Sigmoid colon (tissue), 7 donors: ENCODE measurements around the gene RGS7BP. TPM values are rescaled to one million over a fixed set of nuclear protein-coding genes. Genes with fewer than 3 reads are reported as not detected.

Experiments used
- DNase-seq: peaks from one replicate; pipeline ENCODE4 v3.0.0-alpha.2; 2019
- H3K27ac ChIP-seq, 4 donors: fragments of 200-600 bp; sonication (generic); one replicate each; pipeline ENCODE4 v1.5.1; 2016 to 2019; ENCODE audit warnings: mild to moderate bottlenecking in 1 of 4
- H3K27me3 ChIP-seq, 3 donors: fragments of 200-600 bp; sonication (generic); one replicate each; pipeline ENCODE4 v1.5.1; 2019; ENCODE audit warnings: mild to moderate bottlenecking in 1 of 3
- H3K36me3 ChIP-seq, 4 donors: fragments of 200-600 bp; sonication (generic); one replicate each; pipeline ENCODE4 v1.5.1; 2016 to 2019
- H3K4me1 ChIP-seq, 4 donors: fragments of 200-600 bp; sonication (generic); one replicate each; pipeline ENCODE4 v1.5.1; 2017 to 2019
- H3K4me3 ChIP-seq, 4 donors: fragments of 200-600 bp; sonication (generic); one replicate each; pipeline ENCODE4 v1.5.1; 2017 to 2019; ENCODE audit warnings: mild to moderate bottlenecking in 2 of 4, moderate library complexity in 1 of 4
- H3K9me3 ChIP-seq, 4 donors: fragments of 200-600 bp in 3 of 4; sonication (generic) in 3 of 4; one replicate each; pipeline versions ENCODE4 v1.5.1 to v1.6.1; 2013 to 2019
- CTCF ChIP-seq, 4 experiments: fragments of 450-650 bp in 3 of 4; fragments of 200-600 bp in 1 of 4; IDR thresholded peaks; one replicate each; pipeline ENCODE4 v1.5.1; 2016 to 2019; ENCODE audit warnings: antibody characterized with exemption in 4 of 4, mild to moderate bottlenecking in 3 of 4, moderate library complexity in 2 of 4
- EP300 ChIP-seq, 4 donors: sonication (generic); formaldehyde crosslinking; IDR thresholded peaks; one replicate each; pipeline ENCODE4 v1.6.1; 2017; ENCODE audit warnings: antibody characterized with exemption in 4 of 4
- POLR2A ChIP-seq, 2 donors: fragments of 450-650 bp; IDR thresholded peaks; one replicate each; pipeline ENCODE4 v1.6.1; 2016; ENCODE audit warnings: antibody characterized with exemption in 2 of 2, mild to moderate bottlenecking in 2 of 2, moderate library complexity in 2 of 2
- POLR2AphosphoS5 ChIP-seq, 4 donors: sonication (generic); formaldehyde crosslinking; IDR thresholded peaks; one replicate each; pipeline ENCODE4 v1.6.1; 2017; ENCODE audit warnings: antibody characterized with exemption in 4 of 4
- WGBS, 2 donors: extraction: QIAGEN DNeasy Blood & Tissue Kit; methylation state at CpG; one replicate each; pipeline ENCODE4 v1.1.7; 2013; 5-methylcytosine and 5-hydroxymethylcytosine counted together
- intact Hi-C: fragments of 100-400 bp; cut with DNase I; formaldehyde crosslinking; loops from one replicate; pipeline ENCODE4 v1.15.1; 2023
- polyA plus RNA-seq, 3 donors: library from polyadenylated mRNA; stranded (reverse); fragments of 200-250 nt; gene quantifications; one replicate each; pipeline ENCODE4 v1.2.3, GENCODE V29; 2013
- total RNA-seq, 4 donors: library from RNA; depleted of rRNA; stranded (reverse); fragments of >200 nt; gene quantifications; one replicate each; pipeline ENCODE4 v1.1.0, GENCODE V29; 2016
- donor health status: healthy with polysubstance abuse.
- donor health status: Bipolar disorder and iron deficiency.
- donor health status: healthy.

RGS7BP gene
- total and polyA plus RNA-seq, 7 donors: 0.25 to 4.8 (median 0.71) TPM; not detected in 2

DNA sequence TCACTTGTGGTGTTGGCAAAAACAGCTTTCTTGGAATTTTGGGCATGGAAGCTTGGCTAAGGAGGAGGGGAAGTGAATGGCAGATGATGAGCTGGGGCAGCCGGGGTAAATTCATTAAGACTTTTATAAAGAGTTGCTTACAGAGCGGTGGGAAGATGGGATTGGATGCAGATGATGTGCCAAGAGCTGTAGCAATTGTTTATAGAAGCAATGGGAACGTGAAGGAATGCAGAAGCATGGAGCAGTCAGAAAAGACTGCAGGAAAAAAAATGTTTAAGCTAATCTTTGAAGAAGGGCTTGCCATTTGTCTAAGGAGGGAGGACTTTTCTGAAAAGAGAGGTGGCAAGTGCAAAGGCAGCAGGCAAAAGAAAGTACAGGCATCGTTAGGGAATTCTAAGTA, 97.9 kb downstream of the RGS7BP start:
- no peaks in the 10 kb centered on the region for H3K36me3 ChIP-seq
- H3K4me1 ChIP-seq: peaks cover 0 to 21% (median 5%) of the 10 kb centered on the region in 4 donors
- no peak for DNase-seq
- H3K27ac ChIP-seq: no peak overlapping the region
- 63 to 64% methylated on average over 4 of the region's 4 CpGs for WGBS, 2 donors
- no peaks in the 10 kb centered on the region for H3K9me3 ChIP-seq
- no peak overlapping the region for H3K4me3 ChIP-seq
- H3K27me3 ChIP-seq: no peaks in the 10 kb centered on the region
- intact Hi-C loops: no loop called here
- TF ChIP-seq EP300 (IDR thresholded peaks at IDR 0.05): no peak
- no peak for TF ChIP-seq POLR2AphosphoS5 (IDR thresholded peaks at IDR 0.05)
- TF ChIP-seq CTCF (IDR thresholded peaks at IDR 0.05): no peak
- no peak for TF ChIP-seq POLR2A (IDR thresholded peaks at IDR 0.05)

- intact Hi-C loops: no loop called here
- no peaks in the 10 kb centered on the region for H3K27me3 ChIP-seq
- WGBS, 2 donors: 88 to 92% methylated on average over 1 of the region's 1 CpG
- H3K9me3 ChIP-seq: no peaks in the 10 kb centered on the region
- H3K4me1 ChIP-seq: peaks cover 0 to 14% (median 5%) of the 10 kb centered on the region in 4 donors
- no peaks in the 10 kb centered on the region for H3K36me3 ChIP-seq
- TF ChIP-seq EP300 (IDR thresholded peaks at IDR 0.05) (no peak), POLR2AphosphoS5 (IDR thresholded peaks at IDR 0.05) (no peak), CTCF (IDR thresholded peaks at IDR 0.05) (no peak), POLR2A (IDR thresholded peaks at IDR 0.05) (no peak)
- no peak overlapping the region for H3K27ac ChIP-seq
- no peak for DNase-seq
- no peak overlapping the region for H3K4me3 ChIP-seq
Observed at GRCh38 chr5:64606926-64607325, 101.1 kb downstream of the RGS7BP start.

DNA sequence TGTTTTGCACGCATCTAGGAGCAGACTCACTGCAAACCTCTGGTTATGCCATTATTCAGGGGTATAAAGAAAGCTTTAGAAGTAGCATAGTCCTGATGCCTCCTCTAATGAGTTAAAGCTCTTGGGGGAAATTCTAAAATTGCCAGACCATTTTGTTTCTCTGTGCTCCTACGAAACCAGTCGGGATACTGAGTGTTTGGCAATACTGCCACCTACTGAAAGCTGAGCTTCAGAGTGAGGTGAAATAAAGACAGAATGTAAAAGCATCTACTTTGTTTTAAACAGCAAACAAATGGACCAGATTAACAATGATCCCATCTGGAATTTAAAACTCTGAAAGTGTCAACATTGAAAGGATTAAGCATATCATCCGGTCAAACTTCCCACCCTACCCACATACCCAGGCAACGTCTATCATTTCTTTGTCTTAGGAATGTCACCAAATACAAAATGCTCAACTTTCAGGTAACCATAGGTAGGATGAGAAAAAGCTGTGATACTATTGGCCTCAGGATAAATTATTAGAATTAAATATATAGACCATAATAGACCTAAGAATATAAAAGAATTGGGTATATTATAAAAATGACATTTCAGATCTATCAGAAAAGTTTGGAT, 106.6 kb downstream of the RGS7BP start:
- intact Hi-C loops: loop anchor here (2.0 to 5.0 kb wide), 2 partner anchors 385 to 464 kb away; no protein-coding TSS in a partner anchor
- H3K4me1 ChIP-seq: no peaks in the 10 kb centered on the region
- no peaks in the 10 kb centered on the region for H3K36me3 ChIP-seq
- H3K27ac ChIP-seq: no peak overlapping the region
- 14 to 17% methylated on average over 5 of the region's 5 CpGs for WGBS, 2 donors
- no peak for TF ChIP-seq POLR2A (IDR thresholded peaks at IDR 0.05)
- peak; percentile 15 to 66 (median 42) for TF ChIP-seq CTCF (IDR thresholded peaks at IDR 0.05)
- H3K4me3 ChIP-seq: no peak overlapping the region
- H3K27me3 ChIP-seq: no peaks in the 10 kb centered on the region
- no peaks in the 10 kb centered on the region for H3K9me3 ChIP-seq
- DNase-seq: no peak

GRCh38 chr5:64615895-64616294, 110.1 kb downstream of the RGS7BP start:
- no peaks in the 10 kb centered on the region for H3K9me3 ChIP-seq
- H3K4me1 ChIP-seq: no peaks in the 10 kb centered on the region
- no peak overlapping the region for H3K4me3 ChIP-seq
- DNase-seq: no peak
- TF ChIP-seq CTCF (IDR thresholded peaks at IDR 0.05): no peak
- TF ChIP-seq POLR2AphosphoS5 (IDR thresholded peaks at IDR 0.05): no peak
- TF ChIP-seq POLR2A (IDR thresholded peaks at IDR 0.05): no peak
- TF ChIP-seq EP300 (IDR thresholded peaks at IDR 0.05): no peak
- no peaks in the 10 kb centered on the region for H3K27me3 ChIP-seq
- intact Hi-C loops: no loop called here
- H3K27ac ChIP-seq: no peak overlapping the region
- 45 to 65% methylated on average over 3 of the region's 3 CpGs for WGBS, 2 donors
- H3K36me3 ChIP-seq: no peaks in the 10 kb centered on the region

DNA sequence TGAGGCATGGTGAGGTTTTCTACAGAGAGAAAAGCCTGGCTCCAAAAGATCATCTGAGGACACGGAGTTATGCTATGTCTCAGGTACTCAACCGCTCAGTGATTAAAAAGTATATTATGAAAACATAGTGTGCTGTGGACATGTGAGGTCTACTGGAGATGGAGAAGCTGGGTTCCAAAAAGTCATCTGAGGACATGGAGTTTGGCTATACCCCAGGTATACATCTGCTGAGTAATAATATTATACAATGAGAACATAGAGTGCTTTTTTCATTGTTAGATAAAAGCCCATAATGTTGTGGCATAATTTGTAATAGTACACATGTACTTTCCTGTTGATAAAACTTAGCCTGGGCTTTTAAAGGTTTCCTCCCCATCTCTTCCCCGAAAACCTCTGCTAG, 113.8 kb downstream of the RGS7BP start:
- Histone ChIP-seq H3K27me3 (peaks cover 0 to 4% (median 0%) of the 10 kb centered on the region in 3 donors), H3K9me3 (no peaks in the 10 kb centered on the region), H3K4me1 (no peaks in the 10 kb centered on the region), H3K27ac (no peak overlapping the region), H3K4me3 (no peak overlapping the region), H3K36me3 (no peaks in the 10 kb centered on the region)
- intact Hi-C loops: no loop called here
- DNase-seq: no peak
- TF ChIP-seq POLR2A (IDR thresholded peaks at IDR 0.05) (no peak), CTCF (IDR thresholded peaks at IDR 0.05) (no peak), POLR2AphosphoS5 (IDR thresholded peaks at IDR 0.05) (no peak), EP300 (IDR thresholded peaks at IDR 0.05) (no peak)
- WGBS, 2 donors: 89 to 90% methylated on average over 3 of the region's 3 CpGs
